KMS-11 (cell line): ENCODE measurements around the gene NEURL1.

Experiments
- H2AFZ ChIP-seq: fragments of 200-600 bp; sonication (generic); 2 replicates; pipeline ENCODE4 v1.6.1; 2016; ENCODE audit warnings: antibody characterized with exemption, mixed run types, low read depth
- H3K27ac ChIP-seq: fragments of 200-600 bp; sonication (generic); 2 replicates; pipeline ENCODE4 v1.6.1; 2016; ENCODE audit warnings: mild to moderate bottlenecking, mixed run types
- H3K27me3 ChIP-seq: fragments of 200-600 bp; sonication (generic); 2 replicates; pipeline ENCODE4 v1.6.1; 2017; ENCODE audit warnings: mild to moderate bottlenecking, low read depth, mixed run types, moderate library complexity; ENCODE audit not compliant: insufficient read depth
- H3K36me3 ChIP-seq: fragments of 200-600 bp; sonication (generic); 2 replicates; pipeline ENCODE4 v1.6.1; 2017; ENCODE audit warnings: mild to moderate bottlenecking, mixed run types; ENCODE audit not compliant: insufficient read depth
- H3K4me1 ChIP-seq: fragments of 200-600 bp; sonication (generic); 2 replicates; pipeline ENCODE4 v1.6.1; 2016; ENCODE audit warnings: mild to moderate bottlenecking, low read depth, mixed run types; ENCODE audit not compliant: poor library complexity, severe bottlenecking
- H3K4me2 ChIP-seq: fragments of 200-600 bp; sonication (generic); 2 replicates; pipeline ENCODE4 v1.7.0; 2016; ENCODE audit warnings: mild to moderate bottlenecking, mixed run types
- H3K4me3 ChIP-seq: fragments of 200-600 bp; sonication (generic); IDR thresholded peaks from 2 replicates; pipeline ENCODE4 v1.6.1; 2017; ENCODE audit warnings: low read depth, low read length, mixed read lengths; ENCODE audit not compliant: insufficient read depth
- H3K79me2 ChIP-seq: fragments of 200-600 bp; sonication (generic); 2 replicates; pipeline ENCODE4 v1.6.1; 2016; ENCODE audit warnings: low read depth, mixed run types; ENCODE audit not compliant: insufficient read depth
- H3K9ac ChIP-seq: fragments of 200-600 bp; sonication (generic); 2 replicates; pipeline ENCODE4 v1.6.1; 2016; ENCODE audit warnings: mild to moderate bottlenecking, mixed run types
- H4K20me1 ChIP-seq: fragments of 200-600 bp; sonication (generic); 2 replicates; pipeline ENCODE4 v1.6.1; 2016; ENCODE audit warnings: mild to moderate bottlenecking, mixed run types; ENCODE audit not compliant: insufficient read depth
- CTCF ChIP-seq: fragments of 200-600 bp; sonication (generic); conservative IDR thresholded peaks from 2 replicates; pipeline ENCODE4 v1.6.1; 2017; ENCODE audit warnings: low read depth, mild to moderate bottlenecking, antibody characterized with exemption, low read length, moderate library complexity, mixed read lengths

The NEURL1 gene

GRCh38 chr10:103641326-103641725 is 147.8 kb downstream of the NEURL1 start:
- Histone ChIP-seq H3K27ac (no peak overlapping the region), H3K4me1 (no peaks in the 10 kb centered on the region), H3K79me2 (no peaks in the 10 kb centered on the region), H3K4me2 (no peak overlapping the region), H3K36me3 (no peaks in the 10 kb centered on the region), H3K9ac (no peak overlapping the region), H2AFZ (no peak overlapping the region), H3K27me3 (no peaks in the 10 kb centered on the region), H4K20me1 (no peaks in the 10 kb centered on the region), H3K4me3 (no peak overlapping the region)
- TF ChIP-seq CTCF, result no peak
